Measurements from ENCODE around the gene CALML3.

CALML3 gene

DNA sequence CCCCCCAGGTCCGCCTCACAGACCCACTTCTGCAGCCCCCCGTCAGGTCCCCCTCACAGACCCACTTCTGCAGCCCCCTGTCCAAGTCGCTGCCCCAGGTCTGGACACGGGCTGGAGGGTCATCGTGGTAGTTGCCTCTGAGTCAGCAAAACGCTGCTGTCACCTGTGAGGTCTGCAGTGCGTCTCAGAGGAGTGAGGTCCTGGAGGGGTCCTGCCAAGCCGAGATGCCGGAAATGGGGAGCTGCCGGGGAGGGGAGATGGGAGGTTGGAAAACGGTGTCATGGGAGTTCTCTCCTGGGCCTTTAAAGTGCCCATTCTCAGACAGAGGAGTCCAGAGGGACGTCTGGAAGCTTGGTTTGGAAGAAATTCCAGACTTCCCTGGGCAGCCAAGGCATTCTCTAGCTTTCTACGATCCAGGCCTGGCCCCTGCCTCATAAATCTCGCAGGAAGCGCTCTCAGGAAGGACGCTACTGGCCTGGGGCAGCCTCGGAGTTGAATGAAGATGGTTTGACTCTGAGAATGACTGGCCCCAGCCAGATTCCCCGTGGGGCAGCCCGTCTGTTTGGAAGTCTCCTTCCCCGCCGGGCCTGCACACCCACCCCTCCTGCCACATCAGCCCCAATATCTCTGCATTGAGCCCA is 38.7 kb downstream of the CALML3 start:
- Histone ChIP-seq H3K27me3 (ENCODE audit: insufficient read depth, low read length) (no peaks in the 10 kb centered on the region), H3K9ac (ENCODE audit: low read depth, low read length) (no peak overlapping the region), H3K9me3 (ENCODE audit: insufficient read depth, low read depth, low read length) (no peaks in the 10 kb centered on the region), H3K4me1 (ENCODE audit: insufficient read depth, low read length) (peaks cover 10% of the 10 kb centered on the region; the same call in 1 of the 2 replicates), H3K36me3 (ENCODE audit: insufficient read depth, low read length) (no peaks in the 10 kb centered on the region), H3K27ac (ENCODE audit: low read depth, low read length) (no peak overlapping the region), H3K4me3 (ENCODE audit: low read length) (no peak overlapping the region)
- 86% methylated on average over 21 of the region's 21 CpGs for WGBS

DNA sequence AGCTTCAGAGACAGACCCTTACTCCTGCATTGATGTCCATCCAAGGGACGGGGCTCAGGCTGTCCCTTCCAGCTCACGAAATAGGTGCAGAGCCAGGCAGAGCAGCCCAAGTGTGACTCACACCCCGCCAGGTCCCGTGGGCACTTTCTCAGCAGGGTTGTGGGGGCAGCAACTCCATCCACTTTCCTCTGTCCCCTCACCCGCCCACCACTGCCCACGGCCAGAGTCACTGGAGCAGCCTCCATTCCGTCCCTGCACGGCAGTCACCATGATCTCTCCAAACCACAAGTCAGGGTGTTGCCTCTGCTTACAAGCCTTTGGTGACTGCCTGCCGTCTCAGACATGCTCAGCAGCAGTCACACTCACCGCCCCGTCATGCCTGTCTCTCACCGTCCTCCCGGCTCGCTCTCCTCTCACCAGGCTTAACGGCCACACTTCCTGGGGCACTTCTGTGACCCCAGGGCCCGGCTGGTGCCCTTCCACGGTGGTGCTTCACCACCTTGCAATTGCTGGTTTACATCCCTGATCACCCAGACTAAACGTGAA is 39.3 kb downstream of the CALML3 start:
- Histone ChIP-seq H3K4me1 (ENCODE audit: insufficient read depth, low read length) (peaks cover 10% of the 10 kb centered on the region; the same call in 1 of the 2 replicates), H3K36me3 (ENCODE audit: insufficient read depth, low read length) (no peaks in the 10 kb centered on the region), H3K27me3 (ENCODE audit: insufficient read depth, low read length) (no peaks in the 10 kb centered on the region), H3K27ac (ENCODE audit: low read depth, low read length) (no peak overlapping the region), H3K9me3 (ENCODE audit: insufficient read depth, low read depth, low read length) (no peaks in the 10 kb centered on the region), H3K4me3 (ENCODE audit: low read length) (no peak overlapping the region), H3K9ac (ENCODE audit: low read depth, low read length) (no peak overlapping the region)
- 85% methylated on average over 18 of the region's 18 CpGs for WGBS

DNA sequence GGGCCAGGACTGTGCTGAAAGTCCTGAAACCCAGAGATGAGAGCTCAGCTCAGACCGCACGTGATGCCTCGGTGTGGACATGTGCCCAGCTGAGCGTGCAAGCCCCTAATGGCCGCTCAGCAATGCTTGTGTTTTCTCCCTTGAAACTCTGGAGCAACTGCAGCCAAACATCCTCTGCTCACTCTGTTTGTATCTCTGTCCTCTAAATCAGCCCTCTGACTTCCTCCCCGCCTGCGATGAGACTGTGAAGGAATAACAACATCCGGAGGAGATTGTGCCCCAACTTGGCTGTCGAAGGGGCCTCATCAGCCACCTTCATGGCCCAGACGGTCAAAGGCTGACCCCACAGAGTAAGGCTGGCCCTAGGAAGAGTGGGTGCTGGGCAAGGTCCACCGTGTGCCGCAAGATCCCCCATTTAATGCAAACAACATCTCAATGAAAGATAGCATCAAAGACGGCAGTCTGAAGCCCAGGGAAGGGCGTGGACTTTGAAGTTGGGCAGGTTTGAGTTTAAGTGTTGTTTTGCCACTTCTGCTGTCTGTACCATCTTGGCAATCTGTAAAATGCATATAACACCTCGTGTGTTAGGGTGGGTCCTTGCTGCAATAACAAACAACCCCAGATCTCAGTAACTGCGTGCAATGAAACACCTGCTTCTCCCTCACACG is 39.9 kb downstream of the CALML3 start:
- WGBS, result 92% methylated on average over 17 of the region's 17 CpGs
- H3K9ac ChIP-seq (ENCODE audit: low read depth, low read length), result no peak overlapping the region
- no peaks in the 10 kb centered on the region for H3K27me3 ChIP-seq (ENCODE audit: insufficient read depth, low read length)
- no peak overlapping the region for H3K27ac ChIP-seq (ENCODE audit: low read depth, low read length)
- peaks cover 9% of the 10 kb centered on the region; the same call in 1 of the 2 replicates for H3K4me1 ChIP-seq (ENCODE audit: insufficient read depth, low read length)
- H3K36me3 ChIP-seq (ENCODE audit: insufficient read depth, low read length), result no peaks in the 10 kb centered on the region
- H3K9me3 ChIP-seq (ENCODE audit: insufficient read depth, low read depth, low read length), result no peaks in the 10 kb centered on the region
- no peak overlapping the region for H3K4me3 ChIP-seq (ENCODE audit: low read length)

DNA sequence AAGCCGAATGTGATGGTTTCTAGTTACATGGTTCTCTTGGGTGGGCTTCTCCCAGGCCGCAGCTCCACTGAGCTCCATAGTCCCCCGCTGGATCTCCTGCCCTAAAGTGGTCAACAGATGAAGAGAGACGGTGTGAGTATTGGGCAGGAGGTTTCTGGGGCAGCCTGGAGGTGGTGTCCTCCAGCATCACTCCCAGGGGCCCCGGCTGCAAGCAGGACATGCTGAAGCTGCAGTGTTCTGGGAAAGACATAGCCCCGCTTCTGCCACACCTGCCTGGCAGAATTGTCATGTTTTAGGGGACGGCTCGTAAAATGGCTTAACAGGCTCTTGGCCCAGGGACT is 40.4 kb downstream of the CALML3 start:
- Histone ChIP-seq H3K36me3 (ENCODE audit: insufficient read depth, low read length) (no peaks in the 10 kb centered on the region), H3K9me3 (ENCODE audit: insufficient read depth, low read depth, low read length) (no peaks in the 10 kb centered on the region), H3K27ac (ENCODE audit: low read depth, low read length) (no peak overlapping the region), H3K27me3 (ENCODE audit: insufficient read depth, low read length) (no peaks in the 10 kb centered on the region), H3K4me1 (ENCODE audit: insufficient read depth, low read length) (peaks cover 4% of the 10 kb centered on the region; the same call in 1 of the 2 replicates), H3K9ac (ENCODE audit: low read depth, low read length) (no peak overlapping the region), H3K4me3 (ENCODE audit: low read length) (no peak overlapping the region)
- 88% methylated on average over 8 of the region's 8 CpGs for WGBS

DNA sequence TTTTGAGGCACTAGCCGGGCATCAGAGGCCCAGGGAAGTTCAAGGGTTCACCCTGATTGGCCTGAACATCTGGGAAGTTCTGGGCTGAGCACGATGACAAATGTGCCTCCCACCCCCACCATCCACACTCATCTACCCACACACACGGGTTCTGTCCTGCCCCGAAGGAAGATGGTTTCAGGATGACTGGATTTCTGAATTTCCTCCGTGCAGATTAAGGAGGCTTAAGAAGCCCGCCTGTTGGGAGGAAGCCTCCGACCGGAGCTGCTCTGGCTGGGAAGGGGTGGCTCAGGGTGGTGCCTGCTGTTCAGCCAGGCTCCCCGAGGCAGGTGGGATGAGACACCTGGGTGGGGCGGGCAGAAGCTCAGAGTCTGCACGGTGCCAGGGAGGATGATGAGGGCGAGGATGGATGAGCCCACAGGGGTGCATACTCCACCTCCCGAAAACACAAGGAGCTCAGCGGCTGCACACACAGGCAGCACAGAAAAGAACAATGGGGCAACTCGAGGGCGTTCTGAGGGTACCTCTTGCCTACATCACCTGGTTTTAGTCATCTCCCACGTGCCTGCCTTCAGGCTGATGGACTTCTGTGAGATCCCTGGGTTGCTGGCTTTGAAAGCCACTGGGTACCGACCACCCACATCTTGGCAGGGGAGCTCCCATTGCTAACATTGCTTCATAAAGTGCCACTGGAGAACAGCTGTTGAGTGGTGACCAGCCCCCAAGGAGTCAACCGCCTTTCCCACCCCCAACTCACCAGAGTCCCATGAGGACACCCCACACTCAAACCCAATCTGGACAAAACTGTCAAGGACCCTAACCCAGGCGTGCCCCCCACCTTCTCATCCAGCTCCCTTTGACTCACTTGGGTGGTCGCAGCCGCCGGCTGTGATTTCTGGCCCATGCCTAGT is 41.2 kb downstream of the CALML3 start:
- Histone ChIP-seq H3K4me3 (ENCODE audit: low read length) (no peak overlapping the region), H3K9me3 (ENCODE audit: insufficient read depth, low read depth, low read length) (no peaks in the 10 kb centered on the region), H3K36me3 (ENCODE audit: insufficient read depth, low read length) (no peaks in the 10 kb centered on the region), H3K4me1 (ENCODE audit: insufficient read depth, low read length) (no peaks in the 10 kb centered on the region), H3K27me3 (ENCODE audit: insufficient read depth, low read length) (no peaks in the 10 kb centered on the region), H3K9ac (ENCODE audit: low read depth, low read length) (no peak overlapping the region), H3K27ac (ENCODE audit: low read depth, low read length) (no peak overlapping the region)
- WGBS, result 89% methylated on average over 23 of the region's 23 CpGs

GRCh38 chr10:5566614-5567013 is 41.9 kb downstream of the CALML3 start:
- WGBS, result 85% methylated on average over 3 of the region's 3 CpGs
- Histone ChIP-seq H3K4me1 (ENCODE audit: insufficient read depth, low read length) (no peaks in the 10 kb centered on the region), H3K4me3 (ENCODE audit: low read length) (no peak overlapping the region), H3K9ac (ENCODE audit: low read depth, low read length) (no peak overlapping the region), H3K9me3 (ENCODE audit: insufficient read depth, low read depth, low read length) (no peaks in the 10 kb centered on the region), H3K27ac (ENCODE audit: low read depth, low read length) (no peak overlapping the region), H3K36me3 (ENCODE audit: insufficient read depth, low read length) (no peaks in the 10 kb centered on the region), H3K27me3 (ENCODE audit: insufficient read depth, low read length) (no peaks in the 10 kb centered on the region)

DNA sequence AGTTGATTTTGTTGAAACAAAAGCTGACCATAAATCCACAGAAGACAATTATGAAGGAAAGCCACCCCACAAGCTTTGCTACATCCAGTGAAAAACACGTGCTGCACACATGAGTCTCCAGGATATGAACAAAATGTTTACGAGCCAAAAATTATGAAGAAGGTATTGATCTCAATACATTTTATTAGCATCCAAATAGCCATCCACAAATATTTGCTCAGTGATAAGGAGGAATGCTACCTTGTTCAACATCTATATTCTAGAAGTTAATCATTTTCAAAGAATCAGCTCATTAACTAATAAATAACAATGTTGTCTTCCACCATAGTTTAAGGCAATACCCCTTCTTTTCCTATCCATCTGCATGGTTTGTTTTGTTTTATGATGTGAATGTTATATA is 42.7 kb downstream of the CALML3 start:
- no peak overlapping the region for H3K9ac ChIP-seq (ENCODE audit: low read depth, low read length)
- no peaks in the 10 kb centered on the region for H3K36me3 ChIP-seq (ENCODE audit: insufficient read depth, low read length)
- H3K27me3 ChIP-seq (ENCODE audit: insufficient read depth, low read length), result no peaks in the 10 kb centered on the region
- H3K27ac ChIP-seq (ENCODE audit: low read depth, low read length), result no peak overlapping the region
- WGBS, result 90% methylated on average over 2 of the region's 2 CpGs
- no peak overlapping the region for H3K4me3 ChIP-seq (ENCODE audit: low read length)
- H3K9me3 ChIP-seq (ENCODE audit: insufficient read depth, low read depth, low read length), result no peaks in the 10 kb centered on the region
- H3K4me1 ChIP-seq (ENCODE audit: insufficient read depth, low read length), result no peaks in the 10 kb centered on the region

- WGBS, result 98% methylated on average over 1 of the region's 2 CpGs
- Histone ChIP-seq H3K27ac (ENCODE audit: low read depth, low read length) (no peak overlapping the region), H3K4me1 (ENCODE audit: insufficient read depth, low read length) (no peaks in the 10 kb centered on the region), H3K36me3 (ENCODE audit: insufficient read depth, low read length) (no peaks in the 10 kb centered on the region), H3K9ac (ENCODE audit: low read depth, low read length) (no peak overlapping the region), H3K27me3 (ENCODE audit: insufficient read depth, low read length) (no peaks in the 10 kb centered on the region), H3K4me3 (ENCODE audit: low read length) (no peak overlapping the region), H3K9me3 (ENCODE audit: insufficient read depth, low read depth, low read length) (no peaks in the 10 kb centered on the region)
These were observed 44.2 kb downstream of the CALML3 start for GRCh38 chr10:5568984-5569383.

DNA sequence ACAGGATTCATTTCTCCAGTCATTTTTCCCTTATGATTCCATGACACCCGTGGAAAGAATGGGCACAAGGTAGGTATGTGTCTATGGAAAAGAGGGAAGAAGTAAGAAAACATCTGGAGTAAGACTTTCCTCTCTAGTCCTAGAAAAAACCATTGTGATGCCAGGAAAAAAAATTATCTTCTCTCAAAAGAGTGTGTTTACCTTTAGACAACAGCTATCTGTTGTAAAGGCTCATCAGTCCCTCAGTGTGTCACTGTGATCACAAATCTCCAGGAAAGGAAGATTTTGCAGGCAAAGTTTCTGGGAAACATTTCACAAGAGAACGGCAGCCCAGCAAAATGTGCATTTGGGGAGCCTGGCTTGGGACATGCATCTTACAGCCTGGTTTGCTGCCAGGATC is 44.8 kb downstream of the CALML3 start:
- H3K27ac ChIP-seq (ENCODE audit: low read depth, low read length), result no peak overlapping the region
- H3K27me3 ChIP-seq (ENCODE audit: insufficient read depth, low read length), result no peaks in the 10 kb centered on the region
- no peaks in the 10 kb centered on the region for H3K4me1 ChIP-seq (ENCODE audit: insufficient read depth, low read length)
- no peak overlapping the region for H3K9ac ChIP-seq (ENCODE audit: low read depth, low read length)
- no peaks in the 10 kb centered on the region for H3K9me3 ChIP-seq (ENCODE audit: insufficient read depth, low read depth, low read length)
- H3K4me3 ChIP-seq (ENCODE audit: low read length), result no peak overlapping the region
- no peaks in the 10 kb centered on the region for H3K36me3 ChIP-seq (ENCODE audit: insufficient read depth, low read length)
- 95% methylated on average over 2 of the region's 2 CpGs for WGBS

- Histone ChIP-seq H3K4me1 (ENCODE audit: insufficient read depth, low read length) (0 out of 2 replicates have a peak, but pooled peaks cover under 1% of the 10 kb centered on the region), H3K36me3 (ENCODE audit: insufficient read depth, low read length) (no peaks in the 10 kb centered on the region), H3K9ac (ENCODE audit: low read depth, low read length) (no peak overlapping the region), H3K27me3 (ENCODE audit: insufficient read depth, low read length) (no peaks in the 10 kb centered on the region), H3K4me3 (ENCODE audit: low read length) (no peak overlapping the region), H3K9me3 (ENCODE audit: insufficient read depth, low read depth, low read length) (no peaks in the 10 kb centered on the region), H3K27ac (ENCODE audit: low read depth, low read length) (no peak overlapping the region)
- 90% methylated on average over 24 of the region's 24 CpGs for WGBS
These were observed 45.4 kb downstream of the CALML3 start for GRCh38 chr10:5570007-5570655.

Data from HUES64 (cell line).